GM12872 (cell line): Measurements from ENCODE around the gene ZFP92.

ENCODE experiments used
- TF ChIP-seq, protein P1 (sequence below): IDR thresholded peaks from 3 replicates; pipeline ENCODE4 v1.5.1; 2011; ENCODE audit warnings: low read depth, mild to moderate bottlenecking, low read length, moderate library complexity; ENCODE audit not compliant: insufficient read depth

Gene ZFP92

DNA sequence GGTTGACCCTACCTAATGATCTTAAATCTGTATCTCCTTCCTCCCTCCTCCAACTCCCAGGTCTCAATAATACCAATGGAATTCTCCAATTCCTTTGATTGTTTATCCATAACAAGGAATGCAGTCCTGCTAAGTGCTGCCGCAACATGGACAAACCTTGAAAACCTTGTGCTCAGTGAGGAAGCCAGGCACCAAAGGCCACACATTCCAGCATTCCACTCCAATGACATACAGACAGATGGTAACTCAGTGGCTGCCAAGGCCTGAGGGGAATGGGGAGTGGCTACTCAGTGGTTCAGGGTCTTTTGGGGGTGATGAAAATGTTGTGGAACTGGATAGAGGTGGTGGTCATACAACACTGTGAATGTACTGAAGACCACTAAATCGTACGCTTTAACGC lies 48.7 kb downstream of the ZFP92 start:
- TF ChIP-seq, protein P1, sequence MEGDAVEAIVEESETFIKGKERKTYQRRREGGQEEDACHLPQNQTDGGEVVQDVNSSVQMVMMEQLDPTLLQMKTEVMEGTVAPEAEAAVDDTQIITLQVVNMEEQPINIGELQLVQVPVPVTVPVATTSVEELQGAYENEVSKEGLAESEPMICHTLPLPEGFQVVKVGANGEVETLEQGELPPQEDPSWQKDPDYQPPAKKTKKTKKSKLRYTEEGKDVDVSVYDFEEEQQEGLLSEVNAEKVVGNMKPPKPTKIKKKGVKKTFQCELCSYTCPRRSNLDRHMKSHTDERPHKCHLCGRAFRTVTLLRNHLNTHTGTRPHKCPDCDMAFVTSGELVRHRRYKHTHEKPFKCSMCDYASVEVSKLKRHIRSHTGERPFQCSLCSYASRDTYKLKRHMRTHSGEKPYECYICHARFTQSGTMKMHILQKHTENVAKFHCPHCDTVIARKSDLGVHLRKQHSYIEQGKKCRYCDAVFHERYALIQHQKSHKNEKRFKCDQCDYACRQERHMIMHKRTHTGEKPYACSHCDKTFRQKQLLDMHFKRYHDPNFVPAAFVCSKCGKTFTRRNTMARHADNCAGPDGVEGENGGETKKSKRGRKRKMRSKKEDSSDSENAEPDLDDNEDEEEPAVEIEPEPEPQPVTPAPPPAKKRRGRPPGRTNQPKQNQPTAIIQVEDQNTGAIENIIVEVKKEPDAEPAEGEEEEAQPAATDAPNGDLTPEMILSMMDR = no peak

DNA sequence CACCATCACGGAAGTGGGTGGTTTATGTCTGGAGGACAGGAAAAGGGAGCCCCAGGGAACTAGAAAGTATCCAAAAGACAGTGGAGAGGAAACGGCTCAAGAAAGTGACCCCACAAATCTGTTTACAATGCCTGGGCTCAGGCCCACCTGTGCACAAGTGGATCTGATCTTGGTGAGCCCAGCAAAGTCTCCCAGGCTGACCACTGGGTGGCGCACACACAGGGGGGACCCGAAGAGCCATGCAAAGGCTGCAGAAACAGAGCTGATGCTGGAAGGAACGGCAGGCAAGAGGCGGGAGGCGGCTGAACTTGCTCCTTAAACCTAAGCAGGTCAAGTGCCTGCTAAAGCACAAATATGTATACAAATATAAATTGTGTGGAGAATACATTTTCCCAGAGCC lies 49.6 kb downstream of the ZFP92 start:
- TF ChIP-seq, protein P1 = peak; percentile 57
